Measurements from ENCODE around the gene CYFIP1. TPM values are rescaled to one million over a fixed set of nuclear protein-coding genes. Genes with fewer than 3 reads are reported as not detected.

The CYFIP1 gene
- total RNA-seq, 2 donors from 2014 or later = 21.1 to 32.7 TPM

GRCh38 chr15:22831473-22831872, 148.7 kb downstream of the CYFIP1 start:
- TF ChIP-seq CTCF (IDR thresholded peaks at IDR 0.05) = no peak
- Histone ChIP-seq H3K36me3 (no peaks in the 10 kb centered on the region), H3K27ac (no peak overlapping the region), H3K4me3 (no peak overlapping the region), H3K9me3 (no peaks in the 10 kb centered on the region), H3K27me3 (no peaks in the 10 kb centered on the region), H3K4me1 (no peaks in the 10 kb centered on the region)
- no peak for DNase-seq (ENCODE audit: low spot score)

DNA sequence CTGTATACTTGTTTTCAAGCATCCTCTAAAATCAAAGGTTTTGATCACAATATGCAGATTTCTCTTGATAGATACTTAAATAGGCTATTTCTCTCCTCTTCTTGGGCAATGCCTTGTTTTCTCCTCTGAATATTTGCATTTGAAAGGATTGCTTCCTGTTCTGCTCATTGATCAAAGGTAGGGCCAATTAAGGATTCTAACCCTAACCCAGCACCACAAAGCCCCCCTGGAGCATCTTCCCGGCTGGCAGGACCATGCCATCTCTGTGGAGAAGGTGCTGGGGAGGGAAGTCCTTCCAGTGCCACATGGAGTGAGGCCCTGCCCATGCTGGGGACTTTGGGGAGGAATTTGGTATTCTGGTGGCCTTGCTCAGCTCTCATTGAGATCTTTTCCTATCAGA, 153.0 kb downstream of the CYFIP1 start:
- TF ChIP-seq CTCF (IDR thresholded peaks at IDR 0.05) = no peak
- H3K27me3 ChIP-seq = no peaks in the 10 kb centered on the region
- H3K9me3 ChIP-seq = no peaks in the 10 kb centered on the region
- no peak for DNase-seq (ENCODE audit: low spot score)
- H3K27ac ChIP-seq = no peak overlapping the region
- H3K36me3 ChIP-seq = peaks cover 30% of the 10 kb centered on the region
- H3K4me1 ChIP-seq = no peaks in the 10 kb centered on the region
- no peak overlapping the region for H3K4me3 ChIP-seq

GRCh38 chr15:22823495-22824128, 156.6 kb downstream of the CYFIP1 start:
- H3K27me3 ChIP-seq = no peaks in the 10 kb centered on the region
- no peak overlapping the region for H3K4me3 ChIP-seq
- no peaks in the 10 kb centered on the region for H3K9me3 ChIP-seq
- no peaks in the 10 kb centered on the region for H3K4me1 ChIP-seq
- peaks cover 45% of the 10 kb centered on the region for H3K36me3 ChIP-seq
- no peak for TF ChIP-seq CTCF (IDR thresholded peaks at IDR 0.05)
- no peak for DNase-seq (ENCODE audit: low spot score)
- no peak overlapping the region for H3K27ac ChIP-seq

DNA sequence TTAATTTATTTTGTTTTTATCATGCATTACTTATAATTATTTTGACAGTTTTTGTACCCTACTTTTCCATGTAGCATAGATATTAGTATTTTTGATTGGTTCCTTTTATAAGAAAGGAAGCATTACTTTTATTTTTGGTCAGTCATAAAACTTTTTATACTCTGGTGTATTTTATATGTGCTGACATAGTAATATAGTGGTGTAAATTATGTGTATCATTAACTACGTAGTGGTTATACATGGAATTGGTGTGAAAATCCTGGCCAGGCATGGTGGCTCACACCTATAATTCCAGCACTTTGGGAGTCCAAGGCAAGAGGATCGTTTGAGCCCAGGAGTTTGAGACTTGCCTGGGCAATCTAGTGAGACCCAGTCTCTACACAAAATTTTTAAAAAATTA, 160.5 kb downstream of the CYFIP1 start:
- no peak for DNase-seq (ENCODE audit: low spot score)
- H3K4me1 ChIP-seq = no peaks in the 10 kb centered on the region
- peaks cover 30% of the 10 kb centered on the region for H3K36me3 ChIP-seq
- no peaks in the 10 kb centered on the region for H3K9me3 ChIP-seq
- H3K27ac ChIP-seq = no peak overlapping the region
- no peak for TF ChIP-seq CTCF (IDR thresholded peaks at IDR 0.05)
- no peaks in the 10 kb centered on the region for H3K27me3 ChIP-seq
- no peak overlapping the region for H3K4me3 ChIP-seq

Other genes starting within 250 kb of the CYFIP1 start
- gene NIPA1, start 193.7 kb downstream of the CYFIP1 start, total RNA-seq = 1 to 10 TPM; 6.6 to 7.1 TPM
- gene NIPA2, start 141.7 kb downstream of the CYFIP1 start, total RNA-seq = 10 to 100 TPM; 28.1 to 34.3 TPM
- 10 to 100 TPM in 1 of 2 donors, 1 to 10 TPM in 1; 6.8 to 11.6 TPM for gene TUBGCP5, start 59.2 kb upstream of the CYFIP1 start, total RNA-seq
- not detected for gene GOLGA6L1, start 156.5 kb upstream of the CYFIP1 start, total RNA-seq

All from right atrium auricular region (tissue), 2 donors.